ENCODE data around the gene RNPS1.
"Not testable (repeated sequence)": the region's sequence is repeated elsewhere in the genome, so short reads cannot be mapped to it uniquely, and the experiment has no call there.

The RNPS1 gene

GRCh38 chr16:2253293-2253692, 14.6 kb downstream of the RNPS1 start:
- no peak for DNase-seq

GRCh38 chr16:2252806-2253148, 15.1 kb downstream of the RNPS1 start:
- DNase-seq = no peak

- DNase-seq = peak; percentile 79
Observed at GRCh38 chr16:2251296-2252111, 16.4 kb downstream of the RNPS1 start, which contains the start of gene ECI1. Gene ECI1 (minus strand): TSS chr16:2251587. CDS start chr16:2251566, 21 bp downstream.

- no peak for DNase-seq
Observed at GRCh38 chr16:2250652-2251295, 17.2 kb downstream of the RNPS1 start.

GRCh38 chr16:2246301-2246885, 21.5 kb downstream of the RNPS1 start:
- no peak for DNase-seq

GRCh38 chr16:2244926-2245795, 22.8 kb downstream of the RNPS1 start:
- no peak for DNase-seq

GRCh38 chr16:2244301-2244700, 23.6 kb downstream of the RNPS1 start:
- no peak for DNase-seq

- DNase-seq = no peak
Observed at GRCh38 chr16:2243781-2244180, 24.1 kb downstream of the RNPS1 start.

- no peak for DNase-seq
Observed at GRCh38 chr16:2243031-2243528, 24.8 kb downstream of the RNPS1 start.

- DNase-seq = no peak
Observed at GRCh38 chr16:2242598-2242997, 25.3 kb downstream of the RNPS1 start.

- not testable (repeated sequence) for DNase-seq
Observed at GRCh38 chr16:2240331-2240730, 27.6 kb downstream of the RNPS1 start.

- DNase-seq = no peak
Observed at GRCh38 chr16:2238838-2239675, 28.9 kb downstream of the RNPS1 start.

- no peak for DNase-seq
Observed at GRCh38 chr16:2238150-2238837, 29.6 kb downstream of the RNPS1 start.

- DNase-seq = no peak
Observed at GRCh38 chr16:2237493-2238149, 30.3 kb downstream of the RNPS1 start.

GRCh38 chr16:2237102-2237482, 30.8 kb downstream of the RNPS1 start:
- no peak for DNase-seq

GRCh38 chr16:2236337-2237101, 31.4 kb downstream of the RNPS1 start, which contains the start of gene DNASE1L2:
Gene DNASE1L2 (plus strand): TSS chr16:2236444. CDS start chr16:2236817, 373 bp downstream.
- no peak for DNase-seq

- DNase-seq = no peak
Observed at GRCh38 chr16:2235695-2236336, 32.1 kb downstream of the RNPS1 start.

- no peak for DNase-seq
Observed at GRCh38 chr16:2235234-2235651, 32.7 kb downstream of the RNPS1 start.

- DNase-seq = no peak
Observed at GRCh38 chr16:2234813-2235170, 33.1 kb downstream of the RNPS1 start.
